ENCODE results near the gene CHADL.

Gene CHADL

DNA sequence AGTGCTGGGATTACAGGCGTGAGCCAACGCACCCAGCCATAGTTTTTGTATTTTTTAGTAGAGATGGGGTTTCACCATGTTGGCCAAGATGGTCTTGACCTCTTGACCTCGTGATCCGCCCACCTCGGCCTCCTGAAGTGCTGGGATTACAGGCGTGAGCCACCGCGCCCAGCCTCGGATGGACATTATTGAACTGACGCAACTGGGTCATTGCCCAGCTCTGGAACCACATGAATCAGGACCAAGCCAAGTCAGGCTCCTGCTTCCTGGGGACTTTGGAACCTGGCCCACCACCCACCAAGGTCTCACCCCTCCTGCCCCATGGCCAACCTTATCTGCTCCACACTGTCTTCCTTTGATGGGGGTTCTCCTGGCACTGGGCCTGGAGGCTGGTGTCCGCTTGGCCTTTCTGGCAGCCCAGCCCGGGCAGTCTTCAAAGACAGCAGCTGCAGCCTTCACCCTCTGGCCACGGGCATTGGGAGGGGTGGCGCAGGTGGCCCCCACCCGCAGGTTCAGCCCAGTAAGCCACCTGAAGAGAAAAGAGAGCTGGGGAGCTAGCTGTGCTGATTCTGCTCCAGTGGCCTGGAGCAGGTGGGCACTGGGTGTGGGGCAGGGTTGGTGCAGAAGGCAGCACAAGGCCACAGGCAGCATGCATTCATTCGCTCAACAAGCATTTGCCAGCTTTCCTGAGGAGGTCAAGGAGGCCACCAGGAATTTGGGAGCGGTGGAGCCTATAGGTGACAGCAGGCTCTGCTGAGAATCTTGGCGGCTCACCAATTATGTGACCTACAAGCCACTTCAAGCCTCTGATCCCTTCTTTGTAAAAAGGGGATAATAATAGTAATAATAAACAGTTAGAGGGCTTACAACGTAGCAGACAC lies 5.7 kb downstream of the CHADL start:
- no peak for DNase-seq (ENCODE audit: low spot score)
- in situ Hi-C loops (cut with MboI; ENCODE audit: low sequenced_read_pairs, unreplicated experiment) = loop anchor here (10.0 kb wide), 1 partner anchor 310 kb away; no protein-coding TSS in a partner anchor
- no peak for TF ChIP-seq CTCF (IDR thresholded peaks at IDR 0.05; ENCODE audit: borderline replicate concordance, control extremely low read depth, extremely low read depth, insufficient read depth, missing control alignments)

GRCh38 chr22:41231369-41231768 lies 9.4 kb downstream of the CHADL start:
- no peak for DNase-seq (ENCODE audit: low spot score)
- in situ Hi-C loops (cut with MboI; ENCODE audit: low sequenced_read_pairs, unreplicated experiment) = loop anchor here (10.0 kb wide), 1 partner anchor 307 kb away; no protein-coding TSS in a partner anchor
- no peak for TF ChIP-seq CTCF (IDR thresholded peaks at IDR 0.05; ENCODE audit: borderline replicate concordance, control extremely low read depth, extremely low read depth, insufficient read depth, missing control alignments)

- no peak for TF ChIP-seq CTCF (IDR thresholded peaks at IDR 0.05; ENCODE audit: borderline replicate concordance, control extremely low read depth, extremely low read depth, insufficient read depth, missing control alignments)
- in situ Hi-C loops (cut with MboI; ENCODE audit: low sequenced_read_pairs, unreplicated experiment) = loop anchor here (10.0 kb wide), 1 partner anchor 306 kb away; no protein-coding TSS in a partner anchor
Measured at GRCh38 chr22:41230401-41230785, 10.3 kb downstream of the CHADL start.

GRCh38 chr22:41229730-41230400 lies 10.9 kb downstream of the CHADL start:
- TF ChIP-seq CTCF (IDR thresholded peaks at IDR 0.05; ENCODE audit: borderline replicate concordance, control extremely low read depth, extremely low read depth, insufficient read depth, missing control alignments) = no peak
- no peak for DNase-seq (ENCODE audit: low spot score)
- in situ Hi-C loops (cut with MboI; ENCODE audit: low sequenced_read_pairs, unreplicated experiment) = loop anchor here (10.0 kb wide), 1 partner anchor 305 kb away; no protein-coding TSS in a partner anchor

More at GRCh38 chr22:41230401-41230785, 10.3 kb downstream of the CHADL start:
- no peak for DNase-seq (ENCODE audit: low spot score)

DNA sequence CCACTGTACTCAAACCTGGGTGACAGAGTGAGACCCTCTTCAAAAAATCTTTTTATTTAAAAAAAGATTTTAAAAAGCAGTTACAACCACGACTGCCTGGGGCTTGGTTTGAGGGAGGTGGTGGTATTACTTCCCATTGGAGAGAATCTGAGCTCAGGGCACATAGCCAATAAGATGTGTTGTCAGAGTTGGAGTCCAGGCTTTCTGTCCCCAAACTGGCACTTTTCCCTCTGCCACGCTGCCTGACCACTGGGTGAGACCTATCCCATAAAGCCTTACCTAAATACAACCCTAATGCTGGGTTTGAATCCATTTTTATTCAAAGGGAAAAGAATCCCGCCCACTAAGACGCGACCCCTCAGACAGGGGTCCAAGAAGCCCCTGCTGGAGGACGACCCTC lies 11.5 kb downstream of the CHADL start:
- in situ Hi-C loops (cut with MboI; ENCODE audit: low sequenced_read_pairs, unreplicated experiment) = no loop called here
- TF ChIP-seq CTCF (IDR thresholded peaks at IDR 0.05; ENCODE audit: borderline replicate concordance, control extremely low read depth, extremely low read depth, insufficient read depth, missing control alignments) = no peak

DNA sequence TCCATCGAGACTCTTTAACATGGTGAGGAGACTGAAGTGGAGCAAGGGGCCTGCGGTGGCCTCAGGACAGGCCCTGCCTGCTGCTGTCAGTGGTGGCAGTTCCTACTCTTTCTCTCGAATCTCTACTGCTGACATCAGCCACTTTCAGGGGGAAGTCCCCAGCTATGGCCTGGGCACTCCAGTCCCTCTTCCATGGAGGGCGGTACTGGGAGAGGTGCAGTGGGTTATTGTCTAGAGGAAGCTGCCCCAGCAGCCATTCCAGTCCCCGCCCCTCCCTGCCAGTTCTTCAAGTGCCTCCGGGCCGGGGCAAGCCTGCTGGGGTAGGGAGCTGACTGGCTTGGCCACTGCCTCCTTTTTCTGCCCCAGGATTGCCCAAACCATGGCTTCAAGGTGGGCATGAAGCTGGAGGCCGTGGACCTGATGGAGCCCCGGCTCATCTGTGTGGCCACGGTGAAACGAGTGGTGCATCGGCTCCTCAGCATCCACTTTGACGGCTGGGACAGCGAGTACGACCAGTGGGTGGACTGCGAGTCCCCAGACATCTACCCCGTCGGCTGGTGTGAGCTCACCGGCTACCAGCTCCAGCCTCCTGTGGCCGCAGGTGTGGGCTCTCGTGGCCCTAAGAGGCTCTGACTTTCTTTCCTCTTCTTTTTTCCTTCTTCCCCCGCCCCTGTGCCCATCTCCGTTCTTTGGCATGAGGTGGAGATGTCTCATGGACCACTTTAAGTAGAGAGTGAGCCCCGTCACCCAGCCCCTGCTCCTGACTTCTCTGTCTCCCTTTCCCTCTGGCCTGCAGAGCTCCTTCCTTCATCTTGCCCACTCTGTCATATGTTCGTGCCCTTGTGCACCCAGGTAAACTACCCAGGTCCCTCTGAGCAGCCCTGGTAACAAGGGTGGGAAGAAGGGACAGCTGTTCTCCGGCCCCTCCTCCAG lies 13.7 kb downstream of the CHADL start:
- no peak for DNase-seq (ENCODE audit: low spot score)
- in situ Hi-C loops (cut with MboI; ENCODE audit: low sequenced_read_pairs, unreplicated experiment) = no loop called here
- no peak for TF ChIP-seq CTCF (IDR thresholded peaks at IDR 0.05; ENCODE audit: borderline replicate concordance, control extremely low read depth, extremely low read depth, insufficient read depth, missing control alignments)

More for the DNA sequence above, 11.5 kb downstream of the CHADL start:
- DNase-seq (ENCODE audit: low spot score) = no peak

Data from GM13976 (cell line).